Measurements from ENCODE around the gene CNDP2.

Gene CNDP2

DNA sequence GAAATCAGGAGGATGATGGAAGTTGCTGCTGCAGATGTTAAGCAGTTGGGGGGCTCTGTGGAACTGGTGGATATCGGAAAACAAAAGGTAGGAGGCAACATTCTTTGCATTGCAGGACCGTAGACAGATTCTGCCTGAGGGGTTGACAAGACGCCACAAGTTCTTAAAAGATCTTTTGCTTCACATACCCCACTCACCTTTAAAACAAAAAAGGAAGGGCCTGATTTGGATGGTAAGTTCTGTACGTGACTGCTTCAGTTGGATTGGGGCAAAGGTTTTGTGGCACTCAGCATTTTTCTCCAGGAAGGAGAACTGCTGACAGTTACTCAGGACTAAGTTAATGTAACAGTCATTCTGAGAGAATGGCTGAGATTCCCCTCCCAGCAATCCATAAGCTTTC lies 5.2 kb downstream of the CNDP2 start:
- no peak for DNase-seq

DNA sequence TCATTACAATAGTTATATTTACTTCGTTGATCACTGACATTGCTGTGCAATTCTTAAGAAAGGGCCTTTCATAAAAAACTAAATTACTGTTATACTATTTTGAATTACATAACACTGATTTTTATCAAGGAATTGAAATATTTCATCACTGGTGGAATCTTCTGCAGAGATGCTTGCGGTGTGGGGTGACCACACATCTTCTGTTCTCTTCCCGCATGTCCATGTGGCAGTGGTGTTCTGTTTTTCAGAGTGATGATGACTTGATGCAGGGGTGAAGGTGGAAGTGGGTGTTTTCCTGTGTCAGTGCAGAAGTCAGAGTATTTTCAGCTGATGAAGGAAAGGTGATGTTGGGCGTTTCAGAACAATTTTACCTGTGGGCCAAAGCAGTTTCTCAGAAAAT lies 7.0 kb downstream of the CNDP2 start:
- no peak for DNase-seq

GRCh38 chr18:74505776-74506175 lies 9.6 kb downstream of the CNDP2 start:
- DNase-seq: no peak

GRCh38 chr18:74506448-74507084 lies 10.4 kb downstream of the CNDP2 start:
- no peak for DNase-seq

GRCh38 chr18:74507097-74507881 lies 11.1 kb downstream of the CNDP2 start:
- DNase-seq: no peak

DNA sequence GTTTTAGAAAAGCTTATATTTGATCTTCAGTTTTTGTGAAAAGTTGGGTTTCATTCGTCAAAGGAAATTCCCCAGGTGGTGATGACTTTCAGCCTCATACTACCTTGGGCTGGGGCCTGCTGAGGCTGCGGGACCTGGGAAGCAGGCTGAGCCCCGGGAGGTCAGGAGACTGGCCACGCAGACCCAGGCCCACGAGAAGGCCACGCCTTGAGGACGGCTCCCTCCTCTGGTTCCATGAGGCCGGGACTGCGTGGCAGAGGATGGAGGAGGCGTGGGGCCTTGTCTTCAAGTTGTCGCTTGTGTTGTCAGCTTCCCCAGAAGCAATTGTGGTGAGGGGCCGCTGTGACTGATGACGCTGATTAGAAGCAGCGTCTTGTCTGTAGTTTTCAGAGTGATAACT lies 11.8 kb downstream of the CNDP2 start:
- DNase-seq: no peak

- no peak for DNase-seq
Observed at GRCh38 chr18:74508366-74508765, 12.2 kb downstream of the CNDP2 start.

DNA sequence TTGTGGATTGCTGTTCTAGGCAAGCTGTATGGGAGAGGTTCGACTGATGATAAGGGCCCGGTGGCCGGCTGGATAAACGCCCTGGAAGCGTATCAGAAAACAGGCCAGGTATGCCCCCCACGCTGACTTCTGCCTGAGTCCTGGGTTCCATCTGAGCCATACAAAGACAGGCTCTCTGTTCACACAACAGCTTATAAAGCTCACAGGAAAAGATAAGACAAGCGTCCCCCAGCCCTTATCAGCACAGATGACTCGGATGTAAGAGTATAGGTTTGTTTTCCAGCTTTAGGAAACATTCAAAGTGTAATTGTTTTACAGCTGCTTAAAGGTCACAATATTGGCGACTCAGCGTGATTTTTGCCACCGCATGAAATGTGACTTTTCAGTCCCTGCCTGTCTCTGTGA lies 12.7 kb downstream of the CNDP2 start:
- DNase-seq: no peak

DNA sequence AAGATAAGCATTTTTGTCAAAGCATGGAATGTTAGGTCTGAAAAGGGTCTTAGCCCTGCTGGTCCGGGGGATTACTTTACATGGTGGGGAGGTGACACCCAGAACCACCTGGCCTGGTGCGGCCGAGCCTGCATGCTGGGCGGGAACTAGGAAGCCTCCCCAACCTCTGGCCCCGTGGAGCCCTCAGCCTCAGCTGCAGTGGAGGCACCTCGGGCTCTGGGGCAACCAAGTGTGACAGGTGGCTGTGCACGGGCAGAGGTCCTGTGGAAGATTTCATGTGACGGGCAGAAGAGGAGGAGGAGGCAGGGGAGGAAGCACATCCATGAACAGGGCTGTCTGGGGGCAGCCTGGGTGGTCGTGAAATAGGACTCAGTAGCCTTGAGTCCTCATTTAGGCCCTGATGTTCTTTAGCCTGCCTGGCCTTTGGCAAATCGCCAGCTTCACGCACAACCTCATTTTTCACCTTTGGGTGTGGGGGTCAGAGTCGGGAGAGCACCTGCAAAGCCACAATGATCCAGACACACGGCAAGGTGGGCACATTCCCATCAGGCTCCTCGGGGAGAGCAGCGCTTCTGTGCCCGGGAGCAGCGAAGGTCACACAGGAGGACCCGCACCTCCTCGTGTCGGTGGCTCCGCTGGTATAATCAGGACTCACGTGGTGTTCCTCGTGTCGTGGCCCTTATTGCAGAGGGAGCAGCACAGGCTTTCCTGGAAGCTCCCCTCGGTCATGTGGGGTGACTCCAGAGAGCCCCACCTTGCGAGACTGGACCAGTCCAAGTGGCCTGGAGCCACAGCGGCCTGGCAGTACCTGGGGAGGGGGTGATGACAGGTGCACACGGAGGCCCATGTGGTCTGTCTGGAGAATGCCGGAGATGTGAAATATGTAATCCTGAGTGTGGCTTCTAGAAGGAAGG lies 13.9 kb downstream of the CNDP2 start:
- DNase-seq: no peak

- DNase-seq: no peak
Observed at GRCh38 chr18:74510770-74511095, 14.6 kb downstream of the CNDP2 start.

DNA sequence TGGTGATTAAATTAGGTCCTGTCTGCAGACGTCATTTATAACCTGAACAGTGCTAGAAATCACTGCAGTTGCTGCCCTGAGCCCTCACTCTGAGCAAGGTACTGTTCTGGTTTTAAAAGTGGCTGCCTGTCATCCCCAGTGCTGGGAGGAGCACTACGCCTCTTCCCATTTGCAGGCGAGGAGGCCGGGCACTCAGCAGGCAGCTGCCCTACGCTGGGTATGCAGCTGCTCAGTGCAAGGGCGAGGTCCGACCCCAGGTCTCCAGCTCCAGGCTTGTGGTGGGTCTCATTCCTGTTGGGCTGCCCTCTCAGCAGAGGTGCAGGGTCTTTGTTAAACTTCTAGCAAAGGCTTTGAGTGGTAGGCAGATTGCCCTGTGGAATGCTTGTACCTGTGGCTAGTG lies 15.7 kb downstream of the CNDP2 start:
- DNase-seq: peak in 4 of 14 donors; percentile 13 to 60 (median 55)

DNA sequence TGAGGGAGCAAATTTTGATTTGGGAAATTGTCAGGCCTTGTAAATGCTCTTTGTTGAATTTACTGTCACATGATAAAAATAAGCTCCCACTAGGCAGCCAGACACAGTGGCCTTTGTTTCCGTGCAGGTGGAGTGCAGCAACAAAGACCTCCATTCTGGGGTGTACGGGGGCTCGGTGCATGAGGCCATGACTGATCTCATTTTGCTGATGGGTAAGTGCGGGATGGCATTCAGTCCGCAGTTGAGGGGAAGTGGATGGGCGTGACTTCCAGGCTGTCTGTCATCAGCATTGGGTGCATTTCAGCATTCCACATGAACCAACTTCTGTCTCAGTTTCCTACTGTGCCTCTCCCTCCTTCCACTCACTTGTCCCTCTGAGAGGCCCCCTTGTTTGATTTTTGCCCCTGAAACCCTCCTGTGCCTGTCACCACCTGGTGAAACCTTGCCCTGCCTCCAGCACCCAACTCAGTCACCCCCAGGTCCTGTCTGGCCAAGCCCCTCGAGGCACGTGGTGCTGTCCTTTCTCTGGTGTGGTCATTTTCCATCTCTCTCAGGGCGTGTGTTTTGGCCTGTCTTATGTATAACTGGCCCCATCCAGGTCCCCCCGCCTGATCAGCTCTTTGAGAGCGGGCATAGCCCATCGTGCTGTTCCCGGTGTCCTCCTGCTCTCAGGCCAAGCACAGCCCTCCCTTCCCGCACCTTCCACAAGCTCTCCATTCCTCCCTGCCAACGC lies 16.3 kb downstream of the CNDP2 start:
- DNase-seq: peak in 12 of 14 donors; percentile 14 to 88 (median 71)

- no peak for DNase-seq
Observed at GRCh38 chr18:74513149-74513882, 17.2 kb downstream of the CNDP2 start.

DNA sequence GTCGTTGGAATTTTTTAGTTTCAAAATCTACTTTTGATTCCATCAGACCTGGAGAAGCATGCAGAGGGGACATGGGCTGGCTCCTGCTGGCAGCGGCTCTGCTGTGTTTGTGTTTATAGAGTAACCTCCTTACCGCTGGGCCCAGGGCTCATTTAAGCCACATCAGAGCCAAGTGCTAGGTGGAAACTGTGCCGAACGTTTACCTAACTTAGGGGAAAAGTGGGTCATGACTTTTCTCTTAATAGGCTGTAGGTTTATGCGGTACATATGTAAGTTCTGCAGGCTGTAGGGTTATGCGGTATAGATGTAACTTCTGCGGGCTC lies 17.7 kb downstream of the CNDP2 start:
- DNase-seq: no peak

DNA sequence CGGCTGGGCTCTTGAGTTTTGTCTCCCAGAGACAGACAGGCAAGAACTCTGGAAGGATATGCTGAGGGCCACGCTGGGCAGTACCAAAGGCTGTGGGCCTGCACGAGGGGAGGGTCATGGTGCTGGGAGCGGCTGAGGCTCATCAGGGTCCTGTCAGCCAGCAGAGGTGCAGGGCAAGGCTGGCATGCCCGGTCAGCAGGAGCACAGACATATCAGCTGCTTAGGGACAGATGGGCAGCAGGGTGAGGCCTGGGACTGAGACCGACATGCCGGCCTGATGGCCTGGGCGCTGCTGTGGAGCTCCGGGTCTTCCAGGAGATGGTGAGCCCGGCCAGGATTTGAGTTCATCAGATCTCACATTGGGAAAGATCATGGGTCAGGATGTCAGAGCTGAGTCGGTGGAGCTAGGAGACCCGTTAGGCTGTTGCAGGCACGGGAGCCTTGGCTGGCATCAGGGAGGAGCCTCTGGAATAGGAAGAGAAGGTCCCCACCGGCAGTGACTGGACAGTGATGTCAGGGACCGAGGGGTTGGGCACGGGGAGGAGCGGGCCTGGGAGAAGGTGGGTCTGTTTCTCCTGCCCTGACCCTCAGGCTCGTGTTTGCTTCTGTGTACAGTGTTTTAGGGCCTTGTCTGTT lies 18.8 kb downstream of the CNDP2 start:
- no peak for DNase-seq

DNA sequence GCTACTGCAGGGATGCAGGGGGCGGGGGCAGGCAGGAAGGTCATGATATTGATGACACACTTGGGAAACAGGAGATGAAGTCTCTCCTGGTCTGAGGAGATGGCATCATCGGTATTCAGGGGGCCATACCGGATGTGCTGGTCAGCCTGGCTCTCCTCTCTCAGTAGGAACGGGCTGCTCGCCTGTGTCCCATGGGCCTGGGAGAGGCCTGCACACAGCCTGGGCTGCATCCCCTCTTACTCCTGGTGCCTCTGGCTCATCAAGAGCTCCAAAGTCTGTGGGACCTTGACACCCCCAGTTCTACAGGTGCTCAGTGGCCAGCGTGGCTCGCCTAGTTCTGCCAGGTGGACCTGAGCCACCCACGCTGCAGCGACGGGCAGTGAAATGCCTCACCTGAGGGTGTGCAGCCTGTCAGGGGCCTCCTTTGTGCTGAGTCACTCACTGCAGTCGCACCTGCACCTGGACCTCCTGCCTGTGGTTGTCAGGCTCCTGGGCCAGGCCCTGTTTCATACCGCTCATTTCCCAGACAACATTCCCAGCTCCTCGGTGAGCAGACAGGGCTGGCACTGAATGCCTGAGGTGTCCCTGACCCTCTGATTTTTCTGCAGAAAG lies 19.6 kb downstream of the CNDP2 start:
- DNase-seq: no peak

- DNase-seq: no peak
Observed at GRCh38 chr18:74516271-74517235, 20.4 kb downstream of the CNDP2 start.

DNA sequence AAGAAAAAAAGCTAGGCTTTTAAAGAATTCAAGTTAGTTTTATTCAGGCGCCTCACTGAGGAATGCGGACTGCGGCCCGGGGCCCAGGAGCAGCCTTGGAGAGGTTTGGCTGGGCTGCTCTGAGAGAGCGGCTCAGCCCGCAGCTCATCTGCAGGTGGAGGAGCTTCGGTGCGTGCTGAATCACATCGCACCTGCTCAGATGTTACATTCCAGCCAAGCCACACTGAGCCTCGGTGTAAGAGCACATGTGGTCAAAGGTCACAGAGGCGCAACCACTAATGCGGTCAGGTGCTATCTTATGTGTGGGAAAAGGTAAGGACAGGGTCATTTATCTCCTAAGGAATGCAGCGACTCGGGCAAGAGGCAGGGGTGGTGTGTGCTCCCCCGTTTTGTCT lies 21.1 kb downstream of the CNDP2 start:
- no peak for DNase-seq

DNA sequence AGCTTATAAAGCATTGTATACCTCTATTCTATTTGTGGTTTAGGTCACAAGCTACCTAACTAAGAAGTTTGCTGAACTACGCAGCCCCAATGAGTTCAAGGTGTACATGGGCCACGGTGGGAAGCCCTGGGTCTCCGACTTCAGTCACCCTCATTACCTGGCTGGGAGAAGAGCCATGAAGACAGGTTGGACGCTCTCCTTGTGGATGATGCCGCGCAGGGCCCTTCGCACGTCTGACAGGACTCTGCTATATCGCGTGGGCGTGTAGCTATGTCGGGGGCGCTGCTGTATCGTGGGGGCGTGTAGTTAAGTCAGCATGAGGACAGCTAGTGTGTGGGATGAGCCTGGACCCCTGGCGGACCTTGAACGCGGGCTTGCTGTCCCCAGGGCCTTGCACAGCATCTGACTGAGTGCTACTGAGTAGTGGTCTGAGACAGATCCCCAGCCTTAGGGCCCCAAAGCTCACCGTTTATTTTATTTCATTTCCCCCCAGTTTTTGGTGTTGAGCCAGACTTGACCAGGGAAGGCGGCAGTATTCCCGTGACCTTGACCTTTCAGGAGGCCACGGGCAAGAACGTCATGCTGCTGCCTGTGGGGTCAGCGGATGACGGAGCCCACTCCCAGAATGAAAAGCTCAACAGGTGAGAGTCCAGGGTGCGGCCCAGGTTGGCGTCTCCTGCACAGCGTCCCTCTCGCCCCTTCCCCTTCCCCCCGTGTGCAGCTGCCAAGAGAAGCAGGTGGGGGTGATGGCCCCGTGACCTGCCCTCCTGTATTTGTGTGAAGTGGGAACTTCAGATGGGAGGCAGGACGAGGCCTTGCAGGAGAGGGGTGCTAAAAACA lies 22.5 kb downstream of the CNDP2 start:
- DNase-seq: no peak
